Muscle of back (tissue), 11 donors: ENCODE results near the gene EML3. TPM values are rescaled to one million over a fixed set of nuclear protein-coding genes. Genes with fewer than 3 reads are reported as not detected.
"Not testable (repeated sequence)": the region's sequence is repeated elsewhere in the genome, so short reads cannot be mapped to it uniquely, and the experiment has no call there.

Experiments
- DNase-seq, 3 donors: peaks; one replicate each; pipeline versions ENCODE4 v3.0.0 to v3.0.0-alpha.2; 2013
- polyA plus RNA-seq, 10 donors: library from polyadenylated mRNA; unstranded; fragments of 120-200 nt; gene quantifications; one replicate each; pipeline ENCODE4 v1.2.1, GENCODE V29; 2013; ENCODE audit not compliant: insufficient read length in 10 of 10

EML3 gene
- polyA plus RNA-seq, 10 donors = 11.9 to 25.3 (median 17.7) TPM

DNA sequence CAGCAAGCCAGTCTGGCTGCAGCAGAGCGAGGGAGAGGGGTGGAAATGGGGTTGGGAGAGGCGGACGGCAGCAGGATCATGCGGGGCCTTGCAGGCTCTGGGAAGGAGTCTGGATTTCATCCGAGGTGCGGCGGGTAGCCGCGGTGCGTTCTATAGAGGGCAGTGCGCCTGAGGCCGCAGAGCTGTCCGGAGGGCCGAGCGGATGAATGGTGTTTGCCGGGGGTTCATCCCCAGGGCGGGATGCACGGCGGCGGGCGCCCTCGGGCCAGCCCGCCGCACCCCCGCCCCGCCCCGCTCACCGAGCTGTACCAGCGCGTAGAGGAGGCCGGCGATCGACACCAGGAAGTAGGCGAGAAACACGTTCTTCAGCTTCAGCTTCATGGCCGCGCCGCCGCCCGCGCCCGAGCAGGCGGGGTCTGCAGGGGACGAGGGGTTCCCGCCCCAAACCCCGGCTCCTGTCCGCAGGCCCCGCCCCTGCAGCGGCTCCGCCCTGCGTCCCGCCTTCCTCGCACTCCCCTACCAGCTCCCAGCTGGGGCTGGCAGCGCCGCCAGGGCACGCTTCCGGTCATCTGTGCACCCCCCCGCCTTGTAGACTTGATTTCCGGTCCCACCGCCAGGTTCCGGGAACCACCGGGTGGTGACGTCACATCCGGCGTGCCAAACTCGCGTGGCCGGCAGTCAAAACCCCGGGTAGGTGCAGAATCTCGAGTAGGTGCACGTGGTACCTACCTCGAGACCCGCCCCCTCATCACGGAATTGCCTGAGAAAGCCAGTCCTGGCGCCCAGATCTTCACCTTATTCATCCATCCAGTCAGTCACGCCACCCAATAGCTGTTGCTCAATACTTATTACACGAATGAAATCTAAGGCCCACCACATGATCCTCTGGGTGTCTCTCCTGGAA, 9.2 kb upstream of the EML3 start, which contains the start of gene B3GAT3:
Gene B3GAT3, minus strand, starts transcription at position 420 of the 904 bp plus-strand sequence. Its CDS starts 39 bp downstream, at position 381.
- DNase-seq = peak; percentile 94 to 98 (median 96)

DNA sequence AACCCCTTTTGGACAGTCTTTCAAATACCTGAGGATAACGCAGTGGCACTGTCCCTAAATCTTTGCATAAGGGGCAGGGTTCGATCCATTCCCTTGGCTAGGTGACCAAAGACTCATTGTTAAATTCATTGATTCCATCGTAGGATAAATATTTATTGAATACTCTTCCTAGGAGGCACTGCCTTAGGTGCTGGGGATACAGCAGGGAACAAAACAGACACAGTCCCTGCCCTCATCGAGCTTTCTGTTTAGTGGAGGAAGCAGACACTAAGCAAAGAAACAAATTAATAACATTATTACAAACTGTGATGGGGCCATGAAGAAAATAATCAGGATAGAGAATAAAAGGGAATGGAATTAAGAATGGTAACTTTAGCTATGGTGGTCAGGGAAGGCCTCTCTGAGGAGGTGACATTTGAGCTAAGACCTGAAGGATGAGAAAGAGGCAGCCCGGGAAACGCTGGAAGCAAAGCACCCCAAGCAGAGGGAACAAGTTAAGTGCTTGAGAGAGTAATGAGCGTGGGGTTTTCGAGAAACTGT, 8.5 kb upstream of the EML3 start:
- DNase-seq = no peak

DNA sequence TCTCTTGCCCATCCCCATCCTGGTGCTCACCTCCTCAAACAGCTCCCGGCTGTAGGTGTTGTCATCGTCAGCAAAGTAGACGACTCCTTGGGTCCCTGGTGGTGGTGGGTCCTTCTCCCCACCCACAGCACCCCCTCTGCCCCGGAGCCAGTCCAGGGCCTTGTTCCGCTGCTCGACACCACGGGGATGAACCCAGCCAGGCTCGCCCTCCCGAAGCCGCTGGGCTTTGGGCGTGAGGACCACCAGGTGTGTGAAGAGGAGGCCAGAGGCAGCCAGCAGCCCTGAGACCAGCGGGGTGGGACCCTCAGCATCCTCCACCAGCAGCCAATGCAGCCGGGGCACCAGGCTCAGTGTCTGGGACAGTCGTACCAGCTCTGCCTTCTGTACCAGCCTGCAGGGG, 4.4 kb upstream of the EML3 start:
- not testable (repeated sequence) for DNase-seq

DNA sequence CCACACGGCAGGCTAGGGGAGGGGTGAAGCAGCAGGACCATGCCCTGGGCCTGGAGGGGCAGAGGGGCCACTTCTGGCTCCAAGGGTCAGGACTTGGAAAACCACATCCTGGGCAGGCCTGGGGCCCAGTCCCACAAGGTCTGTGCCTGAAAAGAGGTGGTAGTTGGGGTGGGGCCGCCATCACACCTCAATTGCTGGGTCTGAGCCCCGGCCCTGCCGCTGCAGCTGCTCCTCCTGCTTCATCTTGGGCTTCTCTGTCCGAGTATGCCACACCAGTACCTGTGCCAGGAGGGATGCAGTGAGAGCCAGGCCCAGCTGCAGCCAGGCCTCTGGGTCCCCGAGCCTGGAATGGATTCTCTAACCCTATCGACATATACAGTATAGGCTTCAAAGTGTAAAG, 2.9 kb upstream of the EML3 start:
- DNase-seq = no peak

DNA sequence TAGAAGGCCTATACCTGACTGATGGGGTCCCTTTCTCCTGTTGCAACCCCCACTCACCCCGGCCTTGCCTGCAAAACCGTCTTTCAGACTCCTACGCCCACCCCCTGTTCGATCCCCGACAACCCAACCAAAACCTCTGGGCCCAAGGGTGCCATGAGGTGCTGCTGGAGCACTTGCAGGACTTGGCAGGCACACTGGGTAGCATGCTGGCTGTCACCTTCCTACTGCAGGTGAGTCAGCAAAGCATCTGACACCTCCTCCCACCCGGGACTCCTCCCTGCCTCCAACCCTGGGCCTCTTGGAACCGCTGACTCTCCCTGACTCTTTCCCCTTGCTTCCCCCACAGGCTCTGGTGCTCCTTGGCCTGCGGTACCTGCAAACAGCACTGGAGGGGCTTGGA, 1.7 kb upstream of the EML3 start:
- no peak for DNase-seq

DNA sequence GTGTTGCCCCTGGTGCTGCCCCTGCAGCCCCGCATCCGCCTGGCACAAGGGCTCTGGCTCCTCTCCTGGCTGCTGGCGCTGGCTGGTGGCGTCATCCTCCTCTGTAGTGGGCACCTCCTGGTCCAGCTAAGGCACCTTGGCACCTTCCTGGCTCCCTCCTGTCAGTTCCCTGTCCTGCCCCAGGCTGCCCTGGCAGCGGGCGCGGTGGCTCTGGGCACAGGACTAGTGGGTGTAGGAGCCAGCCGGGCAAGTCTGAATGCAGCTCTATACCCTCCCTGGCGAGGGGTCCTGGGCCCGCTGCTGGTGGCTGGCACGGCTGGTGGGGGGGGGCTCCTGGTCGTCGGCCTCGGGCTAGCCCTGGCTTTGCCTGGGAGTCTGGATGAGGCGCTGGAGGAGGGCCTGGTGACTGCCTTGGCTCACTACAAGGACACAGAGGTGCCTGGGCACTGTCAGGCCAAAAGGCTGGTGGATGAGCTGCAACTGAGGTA, 760 bp upstream of the EML3 start:
- DNase-seq = peak in 1 of 3 donors; percentile 53

DNA sequence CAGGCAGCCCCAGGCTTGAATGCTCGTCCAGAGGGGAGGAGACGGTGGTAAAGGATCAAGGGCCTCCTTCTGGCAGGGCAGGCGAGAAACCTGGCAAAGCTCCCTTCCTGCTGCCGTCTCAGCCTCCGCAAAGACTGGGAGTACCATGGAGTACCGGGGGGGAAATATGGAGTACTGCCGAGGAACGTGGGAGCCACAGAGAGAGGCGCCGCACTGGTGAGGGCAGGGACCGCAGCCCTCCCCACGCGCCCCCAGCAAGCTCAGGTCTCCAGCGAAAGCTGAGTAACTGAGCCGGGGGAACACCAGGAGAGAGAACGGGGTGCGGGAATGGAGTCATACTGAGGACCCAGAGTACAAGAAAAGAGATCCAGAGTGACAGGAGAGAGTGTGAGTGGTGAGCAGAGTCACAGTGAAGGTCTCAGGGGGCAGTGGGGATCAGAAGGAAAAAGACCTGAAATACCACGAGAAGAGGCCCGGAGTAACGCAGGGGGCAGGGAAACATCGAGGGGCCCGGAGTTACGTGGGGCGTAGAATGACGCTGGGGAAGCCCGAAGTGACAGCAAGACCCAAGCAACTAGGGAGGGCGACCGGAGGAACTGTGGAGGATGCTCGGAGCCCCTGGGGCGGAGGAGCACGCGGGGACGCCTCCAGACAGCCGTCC, 740 bp downstream of the EML3 start:
- DNase-seq = peak in 1 of 3 donors; percentile 80

DNA sequence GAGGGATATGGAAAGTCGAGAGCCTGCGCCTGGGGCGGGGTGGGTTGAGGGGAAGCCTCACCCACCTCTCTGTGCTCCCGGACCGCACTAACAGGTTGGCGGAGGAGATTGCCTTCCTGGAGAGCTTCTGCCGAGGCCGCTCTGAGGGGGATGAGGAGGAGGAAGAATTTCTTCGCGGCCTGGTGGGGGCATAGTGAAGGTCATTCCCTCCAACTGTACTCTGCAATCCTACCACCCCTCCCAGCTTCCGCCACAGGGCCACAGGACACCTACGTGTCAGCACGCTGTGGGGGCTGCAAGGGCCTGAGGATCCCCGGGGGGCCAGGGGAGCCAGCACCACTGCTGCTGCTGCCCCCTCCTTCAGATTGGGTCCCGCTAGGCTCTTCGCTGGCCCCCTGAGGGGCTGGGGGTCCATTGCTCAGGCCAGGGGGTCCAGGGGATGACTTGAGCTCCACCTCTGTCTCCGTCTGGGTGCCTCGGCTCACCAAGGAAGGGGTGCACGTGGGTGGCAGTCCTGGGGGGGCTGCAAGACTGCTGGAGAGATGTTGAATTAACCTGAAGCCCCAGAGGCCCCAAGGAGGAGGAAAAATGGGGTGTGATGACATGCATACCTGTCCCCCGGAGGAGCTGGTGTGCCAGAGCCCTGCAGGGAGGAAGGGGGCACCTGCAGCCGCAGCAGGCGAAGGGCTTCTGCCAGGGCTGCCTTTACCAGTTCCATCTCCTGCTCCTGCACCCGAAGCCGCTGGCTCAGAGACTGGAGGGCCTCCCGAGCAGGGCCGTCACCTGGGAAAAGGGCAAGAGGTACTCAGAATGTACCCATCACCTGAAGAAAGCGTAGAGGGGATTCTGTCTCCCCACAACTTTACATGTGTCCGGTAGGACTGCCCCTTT, 1.5 kb downstream of the EML3 start:
- no peak for DNase-seq

DNA sequence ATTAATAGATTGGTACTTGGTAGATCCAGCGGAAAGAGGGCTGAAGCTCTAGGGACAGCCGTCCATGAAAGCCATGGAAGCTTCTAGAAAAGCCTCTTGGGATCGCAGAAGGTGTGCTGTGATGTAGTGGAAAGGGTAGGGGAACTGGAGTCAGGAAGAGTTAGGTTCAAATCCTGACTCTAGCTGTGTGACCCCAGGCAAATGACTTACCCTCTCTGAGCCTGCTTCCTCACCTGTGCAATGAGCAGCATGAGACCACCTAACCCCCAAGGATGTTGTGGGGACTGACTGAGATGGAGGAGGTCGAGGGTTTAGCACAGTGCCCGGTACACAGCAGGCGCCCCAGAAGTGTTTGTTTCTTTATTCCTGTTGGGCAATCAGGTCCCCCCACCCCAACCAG, 2.2 kb downstream of the EML3 start:
- DNase-seq = no peak

DNA sequence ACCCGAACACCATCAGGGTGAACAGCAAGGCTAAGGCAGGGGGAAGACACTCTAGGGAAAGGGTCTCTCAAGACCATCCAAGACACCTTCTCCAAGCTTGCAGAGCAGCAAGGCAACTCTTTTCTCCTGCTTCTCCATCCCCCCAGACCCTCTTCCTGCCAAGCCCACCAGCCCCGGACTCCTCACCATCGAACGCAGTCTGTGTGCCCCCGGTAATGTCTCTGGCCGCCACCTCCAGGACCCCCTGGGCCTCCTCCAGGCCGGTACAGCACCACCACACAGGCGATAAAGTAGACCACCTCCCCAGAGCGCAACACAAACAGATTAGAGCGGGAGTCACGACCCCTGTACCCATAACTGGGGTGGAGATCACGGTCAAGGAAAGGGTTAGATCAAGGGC, 3.8 kb downstream of the EML3 start:
- no peak for DNase-seq

DNA sequence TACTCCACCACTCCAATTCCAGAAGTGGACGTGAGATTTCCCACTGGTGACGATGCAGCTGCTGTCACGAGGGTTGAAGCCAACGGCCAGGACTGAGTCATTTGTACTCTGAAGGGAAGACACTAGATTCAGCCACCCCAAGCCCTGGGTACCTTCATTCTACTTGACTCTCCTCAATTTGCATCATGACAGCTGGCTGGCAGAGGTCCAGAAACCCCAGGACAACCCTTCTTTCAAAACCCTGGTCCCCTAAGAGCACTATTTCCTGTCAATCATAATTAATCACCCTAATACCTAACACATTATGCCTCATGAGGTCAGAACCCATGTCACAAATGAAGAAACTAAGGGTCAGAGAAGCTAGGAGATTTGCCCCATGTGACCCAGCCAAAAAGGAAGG, 4.9 kb downstream of the EML3 start:
- DNase-seq = no peak

DNA sequence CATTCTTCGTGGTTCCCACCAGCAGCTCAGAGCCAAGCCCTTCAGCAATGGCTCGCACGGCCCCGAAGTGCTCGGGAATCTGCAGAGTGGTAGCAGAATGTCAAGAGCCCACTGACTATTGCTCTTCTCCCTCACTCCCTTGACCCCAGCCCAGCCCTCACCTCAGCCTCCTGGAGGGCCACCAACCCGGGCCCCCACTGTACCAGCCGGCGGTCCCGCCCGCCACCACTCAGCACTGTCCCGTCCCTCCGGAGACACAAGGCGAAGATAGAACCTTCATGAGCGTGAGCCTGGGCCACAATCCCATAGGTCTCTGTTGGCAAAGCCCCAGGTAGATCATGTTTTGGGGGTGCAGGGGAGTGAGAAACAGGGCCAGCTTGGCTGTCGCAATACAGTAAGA, 6.7 kb downstream of the EML3 start:
- DNase-seq = no peak

DNA sequence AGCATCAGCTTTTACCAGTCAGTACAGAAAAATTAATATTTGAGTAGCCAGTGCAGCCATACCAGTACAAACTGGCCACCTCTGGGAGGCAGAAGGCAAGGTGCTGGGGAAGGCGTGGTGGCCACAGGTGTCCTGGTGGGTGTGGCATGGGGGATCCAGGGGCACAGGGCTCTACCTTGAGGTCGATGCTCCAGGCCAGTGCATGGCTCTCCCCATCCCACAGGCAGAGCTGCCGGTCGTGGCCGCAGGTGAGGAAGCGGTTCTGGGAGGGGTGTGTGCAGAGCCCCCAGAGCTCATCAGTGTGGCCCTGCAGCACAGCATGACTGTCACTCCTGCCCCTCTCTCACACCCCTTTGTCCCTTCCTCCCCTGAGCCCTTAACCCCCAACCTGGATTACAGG, 7.1 kb downstream of the EML3 start:
- no peak for DNase-seq

DNA sequence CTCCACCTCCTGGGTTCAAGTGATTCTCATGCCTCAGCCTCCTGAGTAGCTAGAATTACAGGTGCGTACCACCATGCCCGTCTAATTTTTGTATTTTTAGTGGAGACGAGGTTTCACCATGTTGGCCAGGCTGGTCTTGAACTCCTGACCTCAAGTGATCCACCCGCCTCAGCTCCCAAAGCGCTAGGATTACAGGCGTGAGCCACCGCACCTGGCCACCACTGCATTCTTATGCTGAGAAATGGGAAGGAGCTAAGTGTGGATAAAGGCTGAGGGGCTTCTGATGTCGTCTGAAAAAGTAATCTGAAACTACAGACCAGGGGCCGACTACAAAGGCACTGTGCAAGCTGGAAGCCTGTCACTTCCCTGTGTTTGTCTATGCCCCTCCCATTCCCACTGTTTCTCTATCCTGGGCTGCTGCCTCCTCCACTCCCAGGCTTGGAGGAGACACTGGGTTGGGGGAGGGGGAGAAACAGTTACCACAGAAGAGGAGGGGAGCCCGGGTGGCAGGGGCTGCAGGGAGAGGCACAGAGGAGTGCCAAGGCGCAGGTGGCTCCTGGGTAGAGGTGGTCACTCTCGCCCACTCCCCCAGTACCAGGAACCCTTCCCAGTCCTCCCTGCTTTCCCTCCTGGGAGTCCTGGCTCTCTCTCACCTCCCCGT, 8.0 kb downstream of the EML3 start:
- DNase-seq = no peak

DNA sequence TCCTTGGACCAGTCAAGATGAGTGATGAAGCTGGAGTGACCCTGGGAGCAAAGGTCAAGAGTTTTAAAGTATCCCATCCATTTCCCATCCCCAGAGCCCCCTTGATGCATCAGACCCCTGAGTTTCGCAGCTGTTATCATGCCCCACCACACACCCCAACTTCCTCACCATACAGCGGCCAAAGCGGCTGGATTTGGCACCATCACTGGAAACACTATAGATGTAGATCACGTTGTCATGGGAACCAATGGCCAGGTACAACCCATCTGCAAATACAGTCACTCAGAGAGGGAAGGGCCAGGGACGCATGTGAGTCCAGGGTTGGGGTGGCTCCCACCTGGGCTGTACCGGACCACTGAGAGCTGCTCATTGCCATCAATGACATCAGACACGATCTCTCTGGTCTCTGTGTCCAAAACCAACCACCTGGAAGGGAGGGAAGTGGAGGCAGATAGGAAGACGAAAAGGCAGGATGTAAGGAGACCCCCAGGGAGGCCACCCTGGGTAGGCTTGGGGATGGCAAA, 8.7 kb downstream of the EML3 start:
- peak in 1 of 3 donors; percentile 45 for DNase-seq

DNA sequence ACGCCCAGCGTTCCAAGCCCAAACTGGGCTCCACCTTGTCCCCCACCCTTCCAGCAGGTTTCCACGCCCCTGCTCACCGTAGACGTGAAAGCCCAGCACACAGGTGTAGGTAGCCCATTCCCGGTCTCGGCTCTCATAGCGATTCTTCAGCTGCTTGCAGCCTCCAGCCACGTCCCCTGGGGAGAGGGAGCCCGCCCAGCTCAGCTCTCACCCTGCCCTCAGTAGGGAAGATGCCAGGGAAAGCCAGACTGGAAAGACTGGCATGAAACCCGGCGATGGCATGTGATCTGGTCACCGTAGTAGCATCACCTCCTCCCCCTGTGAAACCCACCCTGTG, 9.5 kb downstream of the EML3 start:
- peak in 1 of 3 donors; percentile 49 for DNase-seq

DNA sequence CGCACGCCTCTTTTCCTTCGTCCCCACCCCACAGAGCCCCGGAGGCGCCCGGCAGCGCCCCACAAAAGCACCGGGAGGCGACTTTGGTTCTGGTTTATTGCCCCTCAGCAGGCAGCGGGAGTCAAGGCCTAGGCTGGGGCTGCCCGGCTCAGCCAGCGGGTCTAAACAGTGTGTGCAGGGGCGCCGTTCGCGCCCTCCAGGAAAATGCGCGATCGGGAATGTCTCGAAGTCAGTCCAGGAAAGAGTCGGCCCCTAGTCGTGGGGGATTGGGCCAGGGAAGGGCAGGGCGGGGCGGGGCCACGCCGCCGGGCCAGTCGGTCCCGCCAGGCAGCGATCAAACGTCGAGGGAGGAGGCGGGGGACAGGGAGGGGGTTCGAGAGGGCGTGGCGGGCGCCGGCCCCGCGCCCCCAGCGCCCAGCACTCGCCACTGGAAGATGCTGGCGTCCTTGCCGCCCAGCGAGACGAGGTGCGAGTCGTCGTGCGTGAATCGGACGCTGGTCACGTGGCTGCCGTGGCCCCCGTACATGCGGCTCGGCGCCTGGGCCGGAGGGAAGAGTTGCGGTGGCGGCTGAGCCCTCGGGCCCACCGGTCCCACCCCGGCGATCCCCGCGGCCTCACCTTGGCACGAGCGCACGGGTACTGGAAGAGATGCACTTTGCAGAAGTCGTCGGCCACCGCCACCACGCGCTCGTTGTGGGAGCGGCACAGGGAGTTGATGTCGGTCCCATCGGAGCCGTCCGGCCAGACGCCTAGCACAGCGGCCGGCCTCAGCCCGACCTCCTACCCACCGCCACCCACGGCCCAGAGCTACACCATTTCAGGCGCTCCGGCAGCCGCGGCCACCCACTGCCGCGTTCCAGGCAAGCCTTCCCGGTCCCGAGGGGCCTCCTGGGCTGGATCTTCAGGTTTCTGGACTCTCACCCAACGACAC, 10.2 kb downstream of the EML3 start:
- peak; percentile 70 to 94 (median 74) for DNase-seq

DNA sequence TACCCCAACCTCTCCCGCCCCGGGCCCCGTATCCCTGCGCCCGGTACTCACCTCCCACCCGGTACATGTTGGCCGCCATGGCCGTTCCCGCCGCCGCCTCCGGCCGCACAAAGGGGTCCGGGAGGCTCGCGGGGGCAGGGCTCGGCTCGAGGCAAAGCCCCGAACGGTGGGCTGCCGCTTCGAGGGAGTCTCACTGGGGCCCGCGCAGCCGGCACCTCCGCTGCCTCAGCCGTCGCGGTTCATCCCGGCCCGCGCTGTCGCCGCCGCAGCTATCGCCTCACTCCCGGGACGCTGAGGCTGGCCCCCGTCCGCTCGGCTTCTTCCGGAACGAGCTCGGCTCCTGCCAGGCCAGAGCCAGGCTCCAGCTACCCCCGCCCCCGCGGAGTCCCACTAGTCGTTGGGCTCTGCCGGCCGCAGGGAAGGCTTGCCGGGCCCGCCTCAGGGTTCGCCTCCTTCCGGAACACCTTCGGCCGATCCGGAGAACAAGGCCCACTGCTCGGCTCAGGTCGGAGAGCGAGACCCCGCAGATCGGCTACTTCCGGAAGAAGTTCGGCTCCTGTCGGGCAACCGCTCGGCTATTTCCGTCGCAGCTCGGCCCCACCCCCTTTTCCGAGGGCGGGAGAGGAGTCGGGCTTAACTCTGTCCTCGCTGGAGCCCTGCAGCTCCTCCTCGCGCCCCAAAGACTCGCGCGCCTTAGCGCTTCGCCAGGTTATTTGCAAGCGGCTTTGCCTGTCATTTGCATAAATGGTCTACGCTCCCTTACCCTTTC, 11.0 kb downstream of the EML3 start, which contains the start of gene MTA2:
Gene MTA2, minus strand, starts transcription at position 494 of the 769 bp plus-strand sequence. Its CDS starts 415 bp downstream, at position 79.
- peak; percentile 98 to 99 (median 98) for DNase-seq

DNA sequence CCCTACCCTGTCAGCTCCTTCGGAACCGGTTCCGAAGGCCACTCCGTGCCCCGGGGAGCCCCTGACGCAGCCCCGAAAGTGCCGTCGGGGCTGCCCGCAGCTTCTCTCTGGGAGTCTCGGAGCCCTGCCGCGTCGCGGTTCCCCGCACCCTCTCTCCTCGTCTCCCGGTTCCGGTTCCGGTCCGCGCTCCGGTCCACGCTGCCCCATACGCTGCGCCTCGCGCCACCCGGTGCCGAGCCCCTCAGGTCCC, 11.5 kb downstream of the EML3 start:
- DNase-seq = no peak
